Stimulated activated memory B cell treated with anti-CD40 and anti-IgM and Interleukin-4, amounts not matched to agents 10 μg/mL and 1 μg/mL and 100 μg/mL, for 72 hours (primary cell): ENCODE results near the gene SELPLG.
"Not testable (repeated sequence)": the region's sequence is repeated elsewhere in the genome, so short reads cannot be mapped to it uniquely, and the experiment has no call there.

Experiments used
- ATAC-seq: fragments of 150-1000 bp; cut with Tn5 transposase; 2 replicates; pipeline ENCODE4 v1.10.0; 2021
- H3K27ac Mint-ChIP-seq: one replicate; pipeline ENCODE4 v1.8.0; 2022; ENCODE audit warnings: mild to moderate bottlenecking, mixed read lengths
- H3K27me3 Mint-ChIP-seq: one replicate; pipeline ENCODE4 v1.8.0; 2022; ENCODE audit warnings: mixed read lengths
- H3K36me3 Mint-ChIP-seq: one replicate; pipeline ENCODE4 v1.8.0; 2022; ENCODE audit warnings: mixed read lengths
- H3K4me1 Mint-ChIP-seq: one replicate; pipeline ENCODE4 v1.8.0; 2022; ENCODE audit warnings: mixed read lengths
- H3K4me3 Mint-ChIP-seq: one replicate; pipeline ENCODE4 v1.8.0; 2022; ENCODE audit warnings: mild to moderate bottlenecking, moderate library complexity, mixed read lengths
- H3K9me3 Mint-ChIP-seq: one replicate; pipeline ENCODE4 v1.8.0; 2022; ENCODE audit warnings: mixed read lengths

The SELPLG gene

DNA sequence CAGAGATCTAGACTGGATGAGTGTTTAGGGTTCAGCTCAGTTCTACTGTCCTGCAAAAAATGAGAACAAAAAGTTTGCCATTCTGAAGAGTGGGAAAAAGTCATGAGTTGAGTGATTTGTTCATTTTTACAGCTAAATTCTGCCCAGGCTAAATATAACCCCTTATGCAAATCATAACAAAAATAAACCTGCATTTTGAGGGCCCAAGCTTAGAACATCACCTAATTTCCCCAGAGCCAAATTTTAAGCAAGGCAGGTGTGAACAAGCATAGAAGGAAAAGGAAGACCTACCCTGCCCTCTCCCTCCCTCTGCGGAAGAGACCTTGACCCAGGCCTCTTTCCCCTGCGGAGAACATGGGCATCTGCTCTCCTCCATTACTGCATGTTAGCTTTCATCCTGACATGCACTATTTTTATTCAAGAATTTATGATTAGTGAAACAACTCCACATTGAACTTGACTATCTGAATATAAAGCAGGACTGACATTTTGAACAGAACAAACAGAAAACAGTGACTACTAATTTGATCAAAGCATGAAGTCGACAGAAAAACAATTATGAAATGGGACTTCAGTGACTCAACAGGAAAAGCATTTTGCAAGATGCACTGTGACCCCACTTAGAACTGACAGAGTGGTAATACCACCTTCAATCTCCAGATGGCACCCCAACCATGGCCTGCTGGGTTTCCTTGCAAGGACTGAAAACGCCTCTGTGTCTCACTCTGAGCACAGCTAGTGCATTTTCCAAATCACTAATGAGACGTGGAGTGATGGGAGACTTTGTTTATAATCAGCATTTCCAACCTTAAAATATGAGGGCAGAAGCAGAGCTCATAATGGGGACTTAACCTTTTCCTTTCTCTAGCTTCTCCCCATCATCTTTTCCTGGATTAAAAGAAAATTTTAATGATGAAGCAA lies 30.9 kb upstream of the SELPLG start:
- H3K4me1 Mint-ChIP-seq: peaks cover 46% of the 10 kb centered on the region
- H3K27ac Mint-ChIP-seq: peak overlapping the region; percentile 84
- H3K36me3 Mint-ChIP-seq: peaks cover 17% of the 10 kb centered on the region
- H3K4me3 Mint-ChIP-seq: peak overlapping the region; percentile 55
- no peaks in the 10 kb centered on the region for H3K9me3 Mint-ChIP-seq
- ATAC-seq: peak; percentile 93
- no peaks in the 10 kb centered on the region for H3K27me3 Mint-ChIP-seq

DNA sequence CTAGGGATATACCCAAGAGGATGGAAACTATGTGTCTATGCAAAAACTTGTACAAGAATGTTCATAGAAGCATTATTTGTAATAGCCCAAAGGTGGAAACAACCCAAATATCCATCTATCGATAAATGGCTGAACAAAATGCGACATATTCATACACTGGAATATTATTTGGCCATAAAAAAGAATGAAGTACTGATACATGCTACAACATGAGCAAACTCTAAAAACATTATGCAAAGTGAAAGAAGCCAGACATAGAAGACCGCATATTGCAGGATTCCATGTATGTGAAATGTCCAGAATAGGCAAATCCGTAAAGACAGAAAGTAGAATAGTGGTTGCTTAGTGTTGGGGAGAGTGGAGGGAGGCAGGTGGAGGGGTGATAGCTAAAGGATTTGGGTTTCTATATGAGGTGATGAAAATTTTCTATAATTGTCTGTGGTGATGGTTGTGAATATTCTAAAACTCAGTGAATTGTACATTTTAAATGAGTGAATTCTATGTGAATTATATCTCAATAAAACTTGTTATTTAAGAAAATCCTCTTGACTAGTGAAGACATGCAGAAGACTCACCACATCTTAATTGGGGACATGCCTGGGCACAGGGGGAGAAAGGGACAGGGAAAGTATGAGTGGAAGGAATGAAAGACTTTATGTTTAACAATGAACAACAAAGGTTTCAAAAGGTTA lies 29.8 kb upstream of the SELPLG start:
- Mint-ChIP-seq H3K27me3 (no peaks in the 10 kb centered on the region), H3K27ac (peak overlapping the region; percentile 84), H3K36me3 (peaks cover 23% of the 10 kb centered on the region), H3K9me3 (no peaks in the 10 kb centered on the region), H3K4me1 (peaks cover 46% of the 10 kb centered on the region), H3K4me3 (no peak overlapping the region)
- ATAC-seq: no peak

DNA sequence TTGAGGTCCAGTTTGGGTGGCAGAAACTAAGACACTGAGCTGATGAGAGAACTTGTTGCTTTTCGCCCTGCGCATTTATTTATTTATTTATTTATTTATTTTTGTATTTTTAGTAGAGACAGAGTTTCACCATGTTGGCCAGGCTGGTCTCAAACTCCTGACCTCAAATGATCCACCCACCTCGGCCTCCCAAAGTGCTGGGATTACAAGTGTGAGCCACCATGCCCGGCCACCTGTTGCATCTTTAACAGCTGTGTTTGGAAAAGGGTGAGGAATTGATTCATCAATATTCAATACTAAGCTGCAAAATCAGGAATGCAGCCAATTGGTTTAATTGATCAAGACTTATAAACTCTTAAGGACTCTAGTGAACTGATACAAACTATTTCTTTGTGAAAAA lies 24.4 kb upstream of the SELPLG start:
- H3K4me3 Mint-ChIP-seq, H3K27me3 Mint-ChIP-seq, ATAC-seq, H3K9me3 Mint-ChIP-seq, H3K27ac Mint-ChIP-seq: not testable (repeated sequence)
- Mint-ChIP-seq H3K36me3 (peaks cover 39% of the 10 kb centered on the region), H3K4me1 (peaks cover 14% of the 10 kb centered on the region)

DNA sequence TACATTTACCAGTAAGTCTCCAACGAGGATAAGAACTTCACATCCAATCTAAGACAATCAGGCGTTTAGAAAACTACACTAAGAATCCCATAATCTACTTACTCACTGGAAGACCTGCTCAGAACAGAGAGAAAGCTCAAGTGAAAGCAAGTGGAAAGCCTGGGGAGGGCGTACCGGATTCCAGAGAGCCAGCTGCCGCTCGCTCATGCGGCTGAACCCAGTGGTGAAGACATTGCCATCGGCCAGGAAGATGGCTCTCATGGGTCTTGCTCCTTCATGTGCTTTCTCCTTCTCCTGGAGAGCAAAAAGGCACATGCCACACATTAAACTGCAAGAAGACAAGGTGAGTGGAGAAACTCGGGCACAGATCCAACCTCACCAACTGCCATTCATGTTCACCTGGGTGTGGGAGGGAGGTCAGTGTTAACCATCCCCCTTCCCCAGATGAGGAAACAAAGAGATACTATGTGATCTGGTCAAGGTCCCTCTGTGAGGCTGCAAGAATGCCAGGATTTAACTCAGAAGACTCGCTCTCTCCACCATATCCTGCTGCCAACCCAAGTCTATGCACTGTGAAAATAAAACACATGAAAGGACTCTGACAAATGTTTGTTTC lies 23.5 kb upstream of the SELPLG start:
- H3K27me3 Mint-ChIP-seq: no peaks in the 10 kb centered on the region
- no peaks in the 10 kb centered on the region for H3K9me3 Mint-ChIP-seq
- no peak overlapping the region for H3K27ac Mint-ChIP-seq
- peaks cover 41% of the 10 kb centered on the region for H3K36me3 Mint-ChIP-seq
- H3K4me3 Mint-ChIP-seq: no peak overlapping the region
- H3K4me1 Mint-ChIP-seq: peaks cover 18% of the 10 kb centered on the region
- no peak for ATAC-seq

DNA sequence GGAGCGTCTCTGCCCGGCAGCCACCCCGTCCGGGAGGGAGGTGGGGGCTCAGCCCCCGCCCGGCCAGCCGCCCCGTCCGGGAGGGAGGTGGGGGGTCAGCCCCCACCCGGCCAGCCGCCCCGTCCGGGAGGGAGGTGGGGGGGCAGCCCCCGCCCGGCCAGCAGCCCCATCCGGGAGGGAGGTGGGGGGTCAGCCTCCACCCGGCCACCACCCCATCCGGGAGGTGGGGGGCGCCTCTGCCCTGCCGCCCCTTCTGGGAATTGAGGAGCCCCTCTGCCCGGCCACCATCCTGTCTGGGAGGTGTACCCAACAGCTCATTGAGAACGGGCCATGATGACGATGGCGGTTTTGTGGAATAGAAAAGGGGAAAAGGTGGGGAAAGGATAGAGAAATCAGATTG lies 22.6 kb upstream of the SELPLG start:
- H3K27ac Mint-ChIP-seq, ATAC-seq, H3K9me3 Mint-ChIP-seq, H3K27me3 Mint-ChIP-seq, H3K4me3 Mint-ChIP-seq: not testable (repeated sequence)
- Mint-ChIP-seq H3K36me3 (peaks cover 47% of the 10 kb centered on the region), H3K4me1 (peaks cover 18% of the 10 kb centered on the region)

DNA sequence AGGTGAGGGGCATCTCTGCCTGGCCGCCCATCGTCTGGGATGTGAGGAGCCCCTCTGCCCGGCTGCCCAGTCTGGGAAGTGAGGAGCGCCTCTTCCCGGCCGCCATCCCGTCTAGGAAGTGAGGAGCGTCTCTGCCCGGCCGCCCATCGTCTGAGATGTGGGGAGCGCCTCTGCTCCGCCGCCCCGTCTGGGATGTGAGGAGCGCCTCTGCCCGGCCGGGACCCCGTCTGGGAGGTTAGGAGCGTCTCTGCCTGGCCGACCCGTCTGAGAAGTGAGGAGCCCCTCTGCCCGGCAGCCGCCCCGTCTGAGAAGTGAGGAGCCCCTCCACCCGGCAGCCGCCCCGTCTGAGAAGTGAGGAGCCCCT lies 22.1 kb upstream of the SELPLG start:
- Mint-ChIP-seq H3K36me3 (peaks cover 51% of the 10 kb centered on the region), H3K4me1 (peaks cover 18% of the 10 kb centered on the region), H3K27ac (peak overlapping the region; percentile 40)
- H3K4me3 Mint-ChIP-seq, H3K27me3 Mint-ChIP-seq, ATAC-seq, H3K9me3 Mint-ChIP-seq: not testable (repeated sequence)

DNA sequence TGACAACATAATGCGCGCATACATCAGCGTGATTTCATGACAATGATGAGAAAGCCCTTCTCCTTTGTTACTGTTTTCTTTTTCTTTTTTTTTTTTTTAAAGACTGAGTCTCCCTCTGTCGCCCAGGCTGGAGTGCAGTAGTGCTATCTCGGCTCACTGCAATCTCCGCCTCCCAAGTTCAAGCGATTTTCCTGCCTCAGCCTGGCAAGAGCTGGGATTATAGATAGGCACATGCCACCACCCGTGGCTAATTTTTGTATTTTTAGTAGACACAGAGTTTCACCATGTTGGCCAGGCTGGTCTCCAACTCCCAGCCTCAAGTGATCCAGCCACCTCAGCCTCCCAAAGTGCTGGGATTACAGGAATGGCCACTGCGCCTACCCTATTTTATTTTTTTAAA lies 20.9 kb upstream of the SELPLG start:
- not testable (repeated sequence) for H3K4me3 Mint-ChIP-seq, H3K27me3 Mint-ChIP-seq, H3K9me3 Mint-ChIP-seq, H3K27ac Mint-ChIP-seq, ATAC-seq
- Mint-ChIP-seq H3K4me1 (peaks cover 20% of the 10 kb centered on the region), H3K36me3 (peaks cover 51% of the 10 kb centered on the region)

DNA sequence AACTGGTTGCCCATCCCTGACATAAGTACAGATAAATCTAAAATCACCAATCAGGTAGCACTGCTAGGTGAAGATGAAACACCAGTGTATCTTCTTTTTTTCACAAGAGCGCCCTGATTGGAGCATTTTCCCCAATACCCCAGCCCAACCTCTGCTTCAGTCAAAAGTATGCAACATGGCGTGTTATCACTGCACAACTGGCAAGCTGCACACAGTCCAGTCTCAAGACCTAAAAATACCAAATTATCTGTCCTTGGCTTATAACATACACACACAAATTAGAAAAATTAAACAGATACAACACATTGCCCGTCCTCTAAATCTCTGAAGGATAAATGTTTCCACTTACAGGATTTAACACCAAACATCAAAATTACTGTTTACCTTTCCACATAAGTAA lies 20.2 kb upstream of the SELPLG start:
- ATAC-seq: no peak
- Mint-ChIP-seq H3K4me1 (peaks cover 26% of the 10 kb centered on the region), H3K4me3 (no peak overlapping the region), H3K9me3 (no peaks in the 10 kb centered on the region), H3K36me3 (peaks cover 56% of the 10 kb centered on the region), H3K27me3 (no peaks in the 10 kb centered on the region), H3K27ac (peak overlapping the region; percentile 74)

DNA sequence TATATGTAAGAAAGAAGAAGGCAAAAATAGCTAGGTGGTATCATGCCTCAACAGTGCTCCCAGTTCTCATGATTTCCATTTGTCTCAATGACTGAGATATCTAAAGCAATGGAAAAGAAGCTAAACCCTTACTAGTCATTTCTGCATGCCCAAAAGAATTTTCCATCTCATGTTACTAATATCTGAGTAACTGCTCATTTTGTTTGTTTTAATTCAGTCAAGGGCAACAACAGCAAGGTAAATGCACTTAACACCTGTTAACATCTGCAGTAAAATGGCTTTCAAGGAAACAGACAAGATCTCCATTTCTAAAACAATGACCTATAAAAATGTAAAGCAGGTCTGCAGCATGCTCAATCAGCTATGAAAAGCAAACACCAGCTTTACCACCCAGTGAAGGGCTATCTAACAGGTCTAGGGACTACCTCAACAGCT lies 19.4 kb upstream of the SELPLG start:
- Mint-ChIP-seq H3K27me3 (no peaks in the 10 kb centered on the region), H3K9me3 (no peaks in the 10 kb centered on the region), H3K36me3 (peaks cover 60% of the 10 kb centered on the region), H3K27ac (peak overlapping the region; percentile 74), H3K4me3 (no peak overlapping the region), H3K4me1 (peaks cover 26% of the 10 kb centered on the region)
- peak; percentile 43 for ATAC-seq

DNA sequence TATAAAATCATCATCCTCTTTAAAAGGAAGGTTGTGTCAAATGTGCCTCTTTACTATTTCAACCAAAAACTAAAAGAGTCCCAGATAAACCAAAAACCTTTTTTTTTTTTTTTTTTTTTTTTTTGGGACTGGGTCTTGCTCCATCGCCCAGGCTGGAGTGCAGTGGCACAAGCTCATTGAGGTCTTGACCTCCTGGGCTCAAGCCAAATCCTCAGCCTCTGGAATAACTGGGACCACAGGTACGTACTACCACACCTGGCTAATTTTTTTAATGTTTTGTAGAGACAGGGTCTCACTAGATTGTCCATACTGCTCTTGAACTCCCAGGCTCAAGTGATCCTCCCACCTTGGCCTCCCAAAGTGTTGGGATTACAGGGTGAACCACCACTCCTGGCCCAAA lies 16.4 kb upstream of the SELPLG start:
- Mint-ChIP-seq H3K4me3 (no peak overlapping the region), H3K36me3 (peaks cover 62% of the 10 kb centered on the region), H3K27ac (peak overlapping the region; percentile 57), H3K4me1 (peaks cover 44% of the 10 kb centered on the region), H3K9me3 (no peaks in the 10 kb centered on the region), H3K27me3 (no peaks in the 10 kb centered on the region)
- no peak for ATAC-seq

DNA sequence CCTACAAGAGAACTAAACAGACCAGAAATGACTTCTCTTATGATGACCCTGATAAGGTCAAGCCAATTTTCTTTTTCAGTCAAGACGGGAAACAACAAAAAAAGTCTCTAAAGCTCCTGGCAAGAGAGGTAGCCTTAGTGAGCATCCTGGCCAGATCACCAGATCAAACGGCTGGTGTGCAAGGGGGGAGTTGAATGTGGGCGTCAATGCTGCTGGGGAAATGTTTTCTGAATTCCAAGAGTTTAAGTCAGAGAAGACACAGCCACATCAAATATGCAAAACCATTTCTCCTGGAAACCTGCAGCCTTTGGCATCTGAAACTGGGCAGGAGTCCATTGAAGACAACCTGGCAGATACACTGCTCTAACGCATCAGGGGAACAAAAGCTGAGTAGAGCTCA lies 16.0 kb upstream of the SELPLG start:
- Mint-ChIP-seq H3K27me3 (no peaks in the 10 kb centered on the region), H3K36me3 (peaks cover 65% of the 10 kb centered on the region), H3K4me3 (no peak overlapping the region), H3K4me1 (peaks cover 47% of the 10 kb centered on the region), H3K9me3 (no peaks in the 10 kb centered on the region), H3K27ac (peak overlapping the region; percentile 57)
- no peak for ATAC-seq

DNA sequence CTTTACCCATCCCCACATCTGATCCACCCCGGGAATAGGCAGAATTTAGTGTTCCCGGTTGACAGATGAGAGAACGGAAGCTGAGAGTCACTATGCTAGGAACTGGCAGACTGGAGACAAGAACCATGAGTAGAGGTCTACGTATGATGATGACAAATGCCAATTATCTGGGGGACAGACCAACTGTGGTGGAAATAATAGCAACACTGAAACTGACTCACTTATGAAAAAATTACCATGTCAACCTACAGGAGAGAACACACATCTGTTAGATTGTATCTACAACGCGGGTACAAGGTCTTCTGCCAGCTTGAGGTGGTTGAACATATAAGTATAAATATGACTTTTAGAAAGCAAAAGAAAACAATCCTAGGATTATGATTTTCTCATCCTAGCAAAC lies 15.4 kb upstream of the SELPLG start:
- no peaks in the 10 kb centered on the region for H3K27me3 Mint-ChIP-seq
- peak overlapping the region; percentile 57 for H3K27ac Mint-ChIP-seq
- peaks cover 47% of the 10 kb centered on the region for H3K4me1 Mint-ChIP-seq
- no peak for ATAC-seq
- H3K36me3 Mint-ChIP-seq: peaks cover 70% of the 10 kb centered on the region
- H3K4me3 Mint-ChIP-seq: no peak overlapping the region
- no peaks in the 10 kb centered on the region for H3K9me3 Mint-ChIP-seq

DNA sequence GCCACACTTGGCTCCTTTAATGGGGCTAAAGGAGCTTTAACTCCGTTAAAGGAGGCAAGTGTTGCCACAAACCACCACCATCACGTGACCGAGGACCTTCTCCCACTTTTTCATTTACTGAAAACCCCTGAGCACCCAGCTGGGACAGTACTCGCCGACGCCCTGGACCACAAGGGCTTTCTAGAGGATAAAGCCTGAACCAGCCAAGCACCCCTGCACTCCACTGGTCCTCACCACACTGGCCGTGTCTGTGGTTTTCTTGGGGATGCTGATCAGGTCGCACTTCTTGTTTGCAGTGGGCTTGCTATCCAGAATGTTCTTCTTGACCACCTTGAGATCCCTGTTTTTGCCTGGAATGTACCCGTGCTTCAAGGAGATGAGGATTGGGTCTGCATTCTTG lies 14.7 kb upstream of the SELPLG start:
- no peak for ATAC-seq
- no peak overlapping the region for H3K4me3 Mint-ChIP-seq
- H3K27ac Mint-ChIP-seq: peak overlapping the region; percentile 57
- H3K27me3 Mint-ChIP-seq: no peaks in the 10 kb centered on the region
- H3K4me1 Mint-ChIP-seq: peaks cover 41% of the 10 kb centered on the region
- peaks cover 75% of the 10 kb centered on the region for H3K36me3 Mint-ChIP-seq
- H3K9me3 Mint-ChIP-seq: no peaks in the 10 kb centered on the region

DNA sequence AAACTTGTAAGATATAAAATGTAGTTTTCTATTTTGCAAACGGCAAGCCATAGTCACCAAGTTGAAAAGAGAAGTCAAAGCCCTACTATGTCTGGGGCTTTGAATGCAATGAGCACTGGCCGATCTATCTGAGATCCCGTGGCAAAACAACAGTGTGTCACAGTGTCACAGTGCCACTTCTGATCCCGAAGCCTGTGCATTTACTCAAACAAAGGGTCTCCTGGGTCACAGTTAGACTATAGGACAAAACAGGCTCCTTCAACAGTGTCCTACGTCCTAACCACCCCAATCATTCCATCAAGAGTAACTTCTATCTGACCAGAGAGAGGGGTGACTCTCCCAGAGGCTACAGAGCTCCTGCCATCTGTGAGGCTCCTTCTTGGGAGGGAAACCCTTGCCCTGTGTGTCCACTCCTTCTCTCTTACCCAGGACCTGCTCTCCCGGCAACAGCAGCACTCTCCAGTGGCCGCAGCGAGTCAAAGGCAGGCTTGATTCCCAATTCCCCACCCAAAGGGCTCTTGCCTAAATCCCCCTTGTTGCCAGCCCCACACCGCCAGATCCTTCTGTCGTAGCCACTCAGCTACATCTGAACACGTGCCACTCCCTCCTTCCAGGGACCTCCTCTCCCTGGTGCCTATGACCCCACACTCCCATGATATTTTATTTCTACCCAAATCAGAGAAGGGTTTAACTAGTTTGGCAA lies 14.0 kb upstream of the SELPLG start:
- Mint-ChIP-seq H3K27ac (peak overlapping the region; percentile 57), H3K4me1 (peaks cover 35% of the 10 kb centered on the region), H3K27me3 (no peaks in the 10 kb centered on the region), H3K4me3 (no peak overlapping the region), H3K36me3 (peaks cover 73% of the 10 kb centered on the region), H3K9me3 (no peaks in the 10 kb centered on the region)
- no peak for ATAC-seq
